Endothelial cell of umbilical vein (primary cell): ENCODE measurements around the gene PPP1R13L. TPM values are rescaled to one million over a fixed set of nuclear protein-coding genes. Genes with fewer than 3 reads are reported as not detected.

Experiments used
- BruUV-seq: library from RNA; stranded (reverse); fragments of 400-500 nt; replicated peaks from 2 replicates; lab custom pipeline; 2021; lab: Mats Ljungman, UMichigan
- CTCF ChIA-PET: fragments of 300-600, 350-600 bp; sonication (Branson Sonifier 250); formaldehyde crosslinking; loops from one replicate; lab custom pipeline; 2021; ENCODE audit warnings: antibody characterized with exemption, inconsistent platforms; lab: Charles Lee
- POLR2A ChIA-PET: fragments of 300-600, 350-600 bp; sonication (Branson Sonifier 250); formaldehyde crosslinking; loops from one replicate; lab custom pipeline; 2021; ENCODE audit warnings: antibody characterized with exemption, inconsistent platforms; lab: Charles Lee
- DNase-seq: peaks from one replicate; pipeline ENCODE4 v3.0.0-alpha.2; 2011; ENCODE audit warnings: low read depth, low spot score
- FAIRE-seq: peaks from 2 replicates; lab custom pipeline; 2011; peaks lifted over from hg19 to GRCh38; lab: Jason Lieb, UNC
- H2AFZ ChIP-seq: 2 replicates; pipeline ENCODE4 v1.6.0; 2012; ENCODE audit warnings: low read depth, low read length, control low read depth, inconsistent platforms
- H3K27ac ChIP-seq: 2 replicates; pipeline ENCODE4 v1.5.1; 2011; ENCODE audit warnings: low read depth, mild to moderate bottlenecking, control low read depth, low read length, moderate library complexity; ENCODE audit not compliant: insufficient read depth
- H3K27me3 ChIP-seq, 2 experiments: 2 replicates each; pipeline versions ENCODE4 v1.6.0 to v1.6.1; 2011; ENCODE audit warnings: low read length in 2 of 2, mixed read lengths in 1 of 2; ENCODE audit not compliant: control insufficient read depth in 2 of 2, insufficient read depth in 2 of 2
- H3K36me3 ChIP-seq, 2 experiments: 2 replicates in 1 of 2; 3 replicates in 1 of 2; pipeline ENCODE4 v1.5.1; 2011; ENCODE audit warnings: low read length in 2 of 2, mild to moderate bottlenecking in 1 of 2, moderate library complexity in 1 of 2; ENCODE audit not compliant: control insufficient read depth in 2 of 2, insufficient read depth in 2 of 2; ENCODE audit errors: extremely low read depth in 1 of 2
- H3K4me1 ChIP-seq: 3 replicates; pipeline ENCODE4 v1.5.1; 2011; ENCODE audit warnings: mild to moderate bottlenecking, low read length; ENCODE audit not compliant: control insufficient read depth, insufficient read depth; ENCODE audit errors: extremely low read depth
- H3K4me2 ChIP-seq: 2 replicates; pipeline ENCODE4 v1.6.1; 2011; ENCODE audit warnings: low read length, control low read depth, mixed read lengths; ENCODE audit not compliant: insufficient read depth
- H3K4me3 ChIP-seq, 3 experiments: fragments of 200-600 bp in 1 of 3; sonication (generic), shearing (Covaris generic) in 1 of 3; replicated peaks in 1 of 3; 2 replicates each; pipeline ENCODE4 v1.5.1; 2011 to 2016; ENCODE audit warnings: control low read depth in 3 of 3, low read length in 3 of 3, mild to moderate bottlenecking in 2 of 3, inconsistent platforms in 1 of 3, low read depth in 1 of 3, moderate library complexity in 1 of 3; ENCODE audit not compliant: insufficient read depth in 1 of 3
- H3K79me2 ChIP-seq: 2 replicates; pipeline ENCODE4 v1.6.0; 2012; ENCODE audit warnings: low read length, inconsistent platforms; ENCODE audit not compliant: control insufficient read depth, insufficient read depth
- H3K9ac ChIP-seq: replicated peaks from 2 replicates; pipeline ENCODE3; 2011; ENCODE audit warnings: low read length, control low read depth; ENCODE audit not compliant: insufficient read depth; ENCODE audit errors: extremely low read depth
- H3K9me1 ChIP-seq: replicated peaks from 3 replicates; pipeline ENCODE4 v1.6.0; 2011; ENCODE audit warnings: mild to moderate bottlenecking, low read length; ENCODE audit not compliant: control insufficient read depth, insufficient read depth; ENCODE audit errors: extremely low read depth
- H3K9me3 ChIP-seq: replicated peaks from 2 replicates; pipeline ENCODE4 v1.5.1; 2012; ENCODE audit warnings: low read length, inconsistent platforms; ENCODE audit not compliant: control insufficient read depth, insufficient read depth
- H4K20me1 ChIP-seq: replicated peaks from 2 replicates; pipeline ENCODE3; 2011; ENCODE audit warnings: mild to moderate bottlenecking, low read length; ENCODE audit not compliant: control insufficient read depth, insufficient read depth; ENCODE audit errors: extremely low read depth
- EZH2 ChIP-seq: IDR thresholded peaks from 2 replicates; pipeline ENCODE4 v1.6.1; 2012; ENCODE audit warnings: borderline replicate concordance, low read depth, mild to moderate bottlenecking, moderate library complexity, low read length, inconsistent platforms; ENCODE audit not compliant: severe bottlenecking
- FOS ChIP-seq: IDR thresholded peaks from 2 replicates; pipeline ENCODE4 v1.6.1; 2011; ENCODE audit warnings: mild to moderate bottlenecking, low read length, moderate library complexity, borderline replicate concordance; ENCODE audit not compliant: insufficient read depth
- GATA2 ChIP-seq: IDR thresholded peaks from 2 replicates; pipeline ENCODE4 v1.7.0; 2011; ENCODE audit warnings: low read depth, mild to moderate bottlenecking, moderate library complexity, mixed read lengths, low read length; ENCODE audit not compliant: insufficient read length, insufficient read depth
- JUN ChIP-seq: IDR thresholded peaks from 2 replicates; pipeline ENCODE4 v1.6.1; 2011; ENCODE audit warnings: borderline replicate concordance, low read depth; ENCODE audit not compliant: insufficient read length, insufficient read depth
- MYC ChIP-seq: IDR thresholded peaks from one replicate; pipeline ENCODE4 v1.6.1; 2011; ENCODE audit warnings: mild to moderate bottlenecking, low read depth, low read length
- POLR2A ChIP-seq: IDR thresholded peaks from 2 replicates; pipeline ENCODE4 v1.6.1; 2012; ENCODE audit warnings: low read depth, mild to moderate bottlenecking, control low read depth, low read length
- POLR2AphosphoS5 ChIP-seq: IDR thresholded peaks from 2 replicates; pipeline ENCODE4 v1.6.1; 2012; ENCODE audit warnings: low read depth, mild to moderate bottlenecking, control low read depth, low read length, moderate library complexity; ENCODE audit not compliant: insufficient read depth
- dilution Hi-C: fragments of 300-500 bp; cut with MboI; formaldehyde crosslinking; loops from one replicate; pipeline ENCODE4 v1.15.0; 2019; ENCODE audit warnings: low sequenced_read_pairs; ENCODE audit not compliant: extremely low pct_ligation_motif_present
- intact Hi-C: fragments of 100-400 bp; cut with micrococcal nuclease; formaldehyde crosslinking; loops from one replicate; pipeline ENCODE4 v1.10.0; 2022
- polyA plus RNA-seq, 4 experiments: library from polyadenylated mRNA; depleted of rRNA in 3 of 4; stranded (reverse) in 3 of 4; unstranded in 1 of 4; fragments of >200 nt; gene quantifications; 2 replicates each; pipeline versions ENCODE4 v1.2.1 to v1.2.3, GENCODE V29; 2011 to 2012; ENCODE audit warnings: missing spikeins in 1 of 4
- total RNA-seq: library from RNA; stranded (reverse); gene quantifications from 2 replicates; pipeline ENCODE4 v1.2.3, GENCODE V29; 2021
- TF ChIP-seq, protein P1 (sequence below): IDR thresholded peaks from 2 replicates; pipeline ENCODE4 v1.6.1; 2011; ENCODE audit not compliant: insufficient read depth, insufficient read length
- TF ChIP-seq, protein P2 (sequence below), 2 donors: IDR thresholded peaks; 1 replicate in 1 of 2; 2 replicates in 1 of 2; pipeline ENCODE4 v1.5.1; 2011; ENCODE audit warnings: low read length in 2 of 2, mild to moderate bottlenecking in 2 of 2, moderate library complexity in 2 of 2, control low read depth in 1 of 2, inconsistent platforms in 1 of 2, low read depth in 1 of 2; ENCODE audit not compliant: insufficient read depth in 1 of 2; ENCODE audit errors: extremely low read depth in 1 of 2

Gene PPP1R13L
- total and polyA plus RNA-seq, 2 donors (not counting 3 experiments of a cell fraction or from before 2014, with no cell fraction given), result 28.5 to 77.4 TPM

DNA sequence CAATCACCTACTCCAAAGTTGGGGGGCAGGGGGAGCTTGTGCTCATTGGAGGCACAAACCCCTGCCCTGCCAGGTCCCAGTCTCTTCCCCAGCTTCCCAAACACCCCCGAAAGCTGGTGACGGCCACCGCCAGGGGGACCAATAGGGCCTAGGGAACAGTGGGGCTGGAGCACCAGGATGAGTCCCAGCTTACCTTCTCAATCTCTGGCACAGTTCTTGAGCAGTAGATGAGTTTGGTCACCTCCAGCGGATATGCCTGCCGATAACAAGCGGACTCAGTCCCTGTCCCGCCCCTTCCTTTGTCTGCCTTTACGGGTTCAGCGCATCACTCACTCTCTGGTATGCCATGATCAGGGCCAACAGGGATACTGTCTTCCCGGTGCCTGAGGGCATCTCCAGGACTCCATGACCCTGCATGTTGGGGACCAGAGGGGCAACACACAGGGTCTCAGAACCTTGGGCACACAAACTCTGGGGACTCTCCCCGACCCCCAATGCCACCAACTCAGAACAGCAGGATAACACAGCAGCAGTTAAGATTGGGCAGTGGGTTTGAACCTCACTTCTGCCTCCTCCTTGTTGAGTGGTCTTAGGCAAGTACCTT is 36.0 kb downstream of the PPP1R13L start:
- peak overlapping the region in 1 of 3 experiments; percentile 14 for H3K4me3 ChIP-seq

More for the DNA sequence above, 36.0 kb downstream of the PPP1R13L start:
- no peak overlapping the region for H3K9ac ChIP-seq
- H2AFZ ChIP-seq, result no peak overlapping the region
- DNase-seq (no peak), FAIRE-seq (no peak)
- H4K20me1 ChIP-seq, result no peaks in the 10 kb centered on the region
- dilution Hi-C loops, result no loop called here
- peaks cover 18% of the 10 kb centered on the region for H3K79me2 ChIP-seq
- H3K36me3 ChIP-seq, result peaks cover 0 to 3% of the 10 kb centered on the region in 2 experiments
- H3K27ac ChIP-seq, result no peak overlapping the region
- no peaks in the 10 kb centered on the region for H3K27me3 ChIP-seq
- BruUV-seq, result no TSS peak
- no peak for TF ChIP-seq EZH2
- no peak for TF ChIP-seq POLR2AphosphoS5
- TF ChIP-seq, protein P1, sequence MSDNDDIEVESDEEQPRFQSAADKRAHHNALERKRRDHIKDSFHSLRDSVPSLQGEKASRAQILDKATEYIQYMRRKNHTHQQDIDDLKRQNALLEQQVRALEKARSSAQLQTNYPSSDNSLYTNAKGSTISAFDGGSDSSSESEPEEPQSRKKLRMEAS, result no peak
- TF ChIP-seq FOS, result no peak
- TF ChIP-seq JUN, result no peak
- TF ChIP-seq, protein P2, sequence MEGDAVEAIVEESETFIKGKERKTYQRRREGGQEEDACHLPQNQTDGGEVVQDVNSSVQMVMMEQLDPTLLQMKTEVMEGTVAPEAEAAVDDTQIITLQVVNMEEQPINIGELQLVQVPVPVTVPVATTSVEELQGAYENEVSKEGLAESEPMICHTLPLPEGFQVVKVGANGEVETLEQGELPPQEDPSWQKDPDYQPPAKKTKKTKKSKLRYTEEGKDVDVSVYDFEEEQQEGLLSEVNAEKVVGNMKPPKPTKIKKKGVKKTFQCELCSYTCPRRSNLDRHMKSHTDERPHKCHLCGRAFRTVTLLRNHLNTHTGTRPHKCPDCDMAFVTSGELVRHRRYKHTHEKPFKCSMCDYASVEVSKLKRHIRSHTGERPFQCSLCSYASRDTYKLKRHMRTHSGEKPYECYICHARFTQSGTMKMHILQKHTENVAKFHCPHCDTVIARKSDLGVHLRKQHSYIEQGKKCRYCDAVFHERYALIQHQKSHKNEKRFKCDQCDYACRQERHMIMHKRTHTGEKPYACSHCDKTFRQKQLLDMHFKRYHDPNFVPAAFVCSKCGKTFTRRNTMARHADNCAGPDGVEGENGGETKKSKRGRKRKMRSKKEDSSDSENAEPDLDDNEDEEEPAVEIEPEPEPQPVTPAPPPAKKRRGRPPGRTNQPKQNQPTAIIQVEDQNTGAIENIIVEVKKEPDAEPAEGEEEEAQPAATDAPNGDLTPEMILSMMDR (IDR thresholded peaks at IDR 0.05; ENCODE audit: extremely low read depth in 1 of 2, insufficient read depth in 1 of 2, low read depth in 1 of 2, low read length in 2 of 2), result no peak
- no peak for TF ChIP-seq MYC
- TF ChIP-seq GATA2, result no peak
- TF ChIP-seq POLR2A, result no peak
- CTCF ChIA-PET, result interaction anchor here (1.0 to 1.6 kb wide), 2 partner anchors 21 to 34 kb away, joined by 4 to 8 read pairs; no protein-coding TSS in a partner anchor
- H3K9me3 ChIP-seq, result no peaks in the 10 kb centered on the region
- POLR2A ChIA-PET, result no interaction called here
- no peaks in the 10 kb centered on the region for H3K9me1 ChIP-seq
- H3K4me1 ChIP-seq, result peaks cover 5% of the 10 kb centered on the region
- intact Hi-C loops, result no loop called here
- peak overlapping the region; percentile 25 for H3K4me2 ChIP-seq
